ENCODE results near the gene SUGCT.

SUGCT gene

DNA sequence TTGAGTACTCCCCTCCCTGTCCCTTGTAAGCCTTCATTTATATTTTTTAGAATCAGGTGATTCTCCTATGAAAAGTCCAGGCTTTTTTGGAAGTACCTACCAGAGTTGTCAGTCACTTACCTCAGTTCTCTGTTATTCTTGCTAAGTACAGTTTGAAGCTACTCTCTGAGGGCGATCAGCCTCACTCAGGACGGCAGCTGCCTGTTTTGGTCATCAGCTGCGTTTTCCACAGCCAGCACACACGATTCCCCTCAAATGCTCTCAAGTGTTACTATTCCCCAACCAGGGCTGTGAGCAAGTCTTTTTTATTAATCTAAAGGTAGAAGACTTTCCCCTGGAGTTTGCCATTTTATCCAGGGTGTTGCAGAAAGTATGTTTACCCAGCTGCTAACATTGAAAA, 328.6 kb downstream of the SUGCT start:
- H3K4me1 ChIP-seq (ENCODE audit: low read length): no peaks in the 10 kb centered on the region
- no peak overlapping the region for H3K27ac ChIP-seq (ENCODE audit: low read length)
- no peak overlapping the region for H2AFZ ChIP-seq (ENCODE audit: low read depth, low read length)
- no peak overlapping the region for H3K4me2 ChIP-seq (ENCODE audit: low read length)
- no peak overlapping the region for H3K4me3 ChIP-seq (ENCODE audit: low read length)
- H3K9ac ChIP-seq (ENCODE audit: low read length): no peak overlapping the region
- no peaks in the 10 kb centered on the region for H3K79me2 ChIP-seq (ENCODE audit: low read length)
- TF ChIP-seq, protein P1, sequence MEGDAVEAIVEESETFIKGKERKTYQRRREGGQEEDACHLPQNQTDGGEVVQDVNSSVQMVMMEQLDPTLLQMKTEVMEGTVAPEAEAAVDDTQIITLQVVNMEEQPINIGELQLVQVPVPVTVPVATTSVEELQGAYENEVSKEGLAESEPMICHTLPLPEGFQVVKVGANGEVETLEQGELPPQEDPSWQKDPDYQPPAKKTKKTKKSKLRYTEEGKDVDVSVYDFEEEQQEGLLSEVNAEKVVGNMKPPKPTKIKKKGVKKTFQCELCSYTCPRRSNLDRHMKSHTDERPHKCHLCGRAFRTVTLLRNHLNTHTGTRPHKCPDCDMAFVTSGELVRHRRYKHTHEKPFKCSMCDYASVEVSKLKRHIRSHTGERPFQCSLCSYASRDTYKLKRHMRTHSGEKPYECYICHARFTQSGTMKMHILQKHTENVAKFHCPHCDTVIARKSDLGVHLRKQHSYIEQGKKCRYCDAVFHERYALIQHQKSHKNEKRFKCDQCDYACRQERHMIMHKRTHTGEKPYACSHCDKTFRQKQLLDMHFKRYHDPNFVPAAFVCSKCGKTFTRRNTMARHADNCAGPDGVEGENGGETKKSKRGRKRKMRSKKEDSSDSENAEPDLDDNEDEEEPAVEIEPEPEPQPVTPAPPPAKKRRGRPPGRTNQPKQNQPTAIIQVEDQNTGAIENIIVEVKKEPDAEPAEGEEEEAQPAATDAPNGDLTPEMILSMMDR (IDR thresholded peaks at IDR 0.05; ENCODE audit: low read depth, low read length): no peak
- no peak for TF ChIP-seq EZH2phosphoT487 (IDR thresholded peaks at IDR 0.05; ENCODE audit: low read depth)
- no peaks in the 10 kb centered on the region for H3K9me3 ChIP-seq (ENCODE audit: insufficient read depth, low read length)
- H3K27me3 ChIP-seq (ENCODE audit: low read depth, low read length): 0 out of 2 replicates have a peak, but pooled peaks cover 6% of the 10 kb centered on the region
- H4K20me1 ChIP-seq (ENCODE audit: insufficient read depth, low read length): no peaks in the 10 kb centered on the region
- no peaks in the 10 kb centered on the region for H3K36me3 ChIP-seq (replicated peaks; ENCODE audit: low read depth, low read length)

- Histone ChIP-seq H3K27me3 (ENCODE audit: low read depth, low read length) (no peaks in the 10 kb centered on the region; the same call in 1 of the 2 replicates), H3K4me1 (ENCODE audit: low read length) (no peaks in the 10 kb centered on the region), H3K9me3 (ENCODE audit: insufficient read depth, low read length) (no peaks in the 10 kb centered on the region), H3K9ac (ENCODE audit: low read length) (no peak overlapping the region), H3K4me2 (ENCODE audit: low read length) (no peak overlapping the region), H3K4me3 (ENCODE audit: low read length) (no peak overlapping the region), H4K20me1 (ENCODE audit: insufficient read depth, low read length) (no peaks in the 10 kb centered on the region), H3K36me3 (replicated peaks; ENCODE audit: low read depth, low read length) (no peaks in the 10 kb centered on the region), H3K79me2 (ENCODE audit: low read length) (no peaks in the 10 kb centered on the region), H3K27ac (ENCODE audit: low read length) (no peak overlapping the region), H2AFZ (ENCODE audit: low read depth, low read length) (no peak overlapping the region)
- TF ChIP-seq, protein P1 (IDR thresholded peaks at IDR 0.05; ENCODE audit: low read depth, low read length): no peak
These were observed 334.4 kb downstream of the SUGCT start for GRCh38 chr7:40468891-40469864.

DNA sequence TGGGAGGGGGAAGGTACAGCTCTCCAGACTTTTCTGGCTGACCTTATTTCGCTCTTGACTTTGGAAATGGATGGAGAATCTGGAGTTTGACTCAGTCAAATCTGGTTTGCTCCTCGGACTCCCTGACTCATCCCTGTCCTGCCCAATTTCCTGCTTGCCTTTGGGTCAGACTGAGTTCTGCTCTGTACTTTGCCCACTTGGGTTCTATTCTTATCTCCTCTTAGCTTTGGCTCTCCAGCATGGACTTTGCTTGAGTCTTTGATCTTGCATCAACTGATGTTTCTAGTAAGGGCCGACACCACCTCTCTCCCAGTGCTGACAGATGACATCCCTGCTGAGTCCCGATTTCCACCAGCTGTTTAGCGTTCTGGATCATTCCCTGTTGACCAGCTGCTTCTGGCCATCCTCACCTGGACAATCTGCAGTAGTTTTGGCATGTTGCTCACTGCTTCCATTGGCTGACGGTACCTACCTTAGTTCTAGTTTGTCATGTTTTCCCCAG, 335.3 kb downstream of the SUGCT start:
- Histone ChIP-seq H3K36me3 (replicated peaks; ENCODE audit: low read depth, low read length) (no peaks in the 10 kb centered on the region), H3K9ac (ENCODE audit: low read length) (no peak overlapping the region), H3K27ac (ENCODE audit: low read length) (no peak overlapping the region), H4K20me1 (ENCODE audit: insufficient read depth, low read length) (no peaks in the 10 kb centered on the region), H3K9me3 (ENCODE audit: insufficient read depth, low read length) (no peaks in the 10 kb centered on the region), H3K4me1 (ENCODE audit: low read length) (peaks cover 5% of the 10 kb centered on the region), H3K79me2 (ENCODE audit: low read length) (no peaks in the 10 kb centered on the region), H3K4me3 (ENCODE audit: low read length) (no peak overlapping the region), H2AFZ (ENCODE audit: low read depth, low read length) (no peak overlapping the region), H3K4me2 (ENCODE audit: low read length) (no peak overlapping the region), H3K27me3 (ENCODE audit: low read depth, low read length) (no peaks in the 10 kb centered on the region; the same call in 1 of the 2 replicates)
- TF ChIP-seq, protein P1 (IDR thresholded peaks at IDR 0.05; ENCODE audit: low read depth, low read length): no peak
- TF ChIP-seq EZH2phosphoT487 (IDR thresholded peaks at IDR 0.05; ENCODE audit: low read depth): no peak

DNA sequence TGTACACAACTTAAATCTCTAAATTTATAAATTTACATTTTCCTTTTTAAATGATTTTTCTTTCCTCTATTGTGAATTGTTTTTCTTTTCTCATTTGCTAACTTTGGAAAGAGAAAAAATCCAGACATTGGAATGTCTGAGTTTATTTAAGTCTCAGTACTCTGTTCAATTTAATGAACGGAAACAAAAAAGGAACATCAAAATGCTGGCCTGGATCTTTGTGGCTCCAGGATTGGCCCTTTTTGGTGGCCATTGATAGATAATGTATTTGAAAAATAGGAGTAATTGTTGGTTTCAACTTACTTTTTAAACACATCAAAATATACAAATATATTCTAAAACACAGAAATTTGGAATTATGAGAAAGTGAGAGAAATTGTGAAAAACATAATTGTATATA, 336.0 kb downstream of the SUGCT start:
- no peak overlapping the region for H3K9ac ChIP-seq (ENCODE audit: low read length)
- H3K4me2 ChIP-seq (ENCODE audit: low read length): no peak overlapping the region

More for the DNA sequence above, 336.0 kb downstream of the SUGCT start:
- TF ChIP-seq, protein P1 (IDR thresholded peaks at IDR 0.05; ENCODE audit: low read depth, low read length): no peak
- no peak for TF ChIP-seq EZH2phosphoT487 (IDR thresholded peaks at IDR 0.05; ENCODE audit: low read depth)
- Histone ChIP-seq H3K4me3 (ENCODE audit: low read length) (no peak overlapping the region), H3K27ac (ENCODE audit: low read length) (no peak overlapping the region), H3K27me3 (ENCODE audit: low read depth, low read length) (no peaks in the 10 kb centered on the region; the same call in 1 of the 2 replicates), H3K9me3 (ENCODE audit: insufficient read depth, low read length) (no peaks in the 10 kb centered on the region), H3K36me3 (replicated peaks; ENCODE audit: low read depth, low read length) (no peaks in the 10 kb centered on the region), H2AFZ (ENCODE audit: low read depth, low read length) (no peak overlapping the region), H3K4me1 (ENCODE audit: low read length) (peaks cover 9% of the 10 kb centered on the region), H3K79me2 (ENCODE audit: low read length) (no peaks in the 10 kb centered on the region), H4K20me1 (ENCODE audit: insufficient read depth, low read length) (no peaks in the 10 kb centered on the region)
